ENCODE measurements around the gene KRT84. TPM values are rescaled to one million over a fixed set of nuclear protein-coding genes. Genes with fewer than 3 reads are reported as not detected.

The KRT84 gene
- total RNA-seq, 1 donor = not detected

DNA sequence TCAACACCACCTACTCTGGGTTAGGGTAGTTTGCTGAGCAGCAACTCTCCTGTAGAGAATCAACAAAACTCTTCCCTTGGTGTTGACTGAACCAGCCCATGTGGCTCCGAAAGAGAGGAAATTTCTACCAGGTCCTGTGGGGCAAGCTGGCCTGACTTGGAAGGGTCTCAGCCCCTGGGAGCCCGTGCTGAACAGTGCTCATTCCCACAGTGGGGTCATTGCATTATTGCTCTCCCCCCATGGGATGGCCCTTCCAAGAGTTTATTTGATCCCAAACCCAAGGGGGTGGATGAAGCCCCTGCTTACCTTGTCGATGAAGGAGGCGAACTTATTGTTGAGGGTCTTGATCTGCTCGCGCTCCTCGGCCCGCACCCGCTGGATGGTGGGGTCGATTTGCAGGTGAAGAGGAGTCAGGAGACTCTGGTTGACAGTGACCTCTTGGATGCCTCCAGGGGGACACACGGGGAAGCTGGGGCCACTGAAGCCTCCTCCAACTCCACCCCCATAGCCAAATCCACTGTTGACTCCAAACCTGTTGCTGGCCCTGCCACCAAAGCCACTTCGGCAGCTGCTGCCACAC, 48.1 kb upstream of the KRT84 start:
- Histone ChIP-seq H3K27ac (ENCODE audit: low read depth, low read length) (no peak overlapping the region), H3K79me2 (ENCODE audit: insufficient read depth, low read length) (no peaks in the 10 kb centered on the region), H3K9me3 (ENCODE audit: low read depth, low read length) (no peaks in the 10 kb centered on the region), H3K36me3 (ENCODE audit: insufficient read depth, low read length) (no peaks in the 10 kb centered on the region), H3K4me1 (ENCODE audit: insufficient read depth, low read length) (peaks cover 5% of the 10 kb centered on the region), H2AFZ (ENCODE audit: low read length) (no peak overlapping the region), H3K4me2 (ENCODE audit: insufficient read depth, low read length) (no peak overlapping the region), H3K4me3 (ENCODE audit: insufficient read depth, low read length) (no peak overlapping the region), H3K27me3 (ENCODE audit: insufficient read depth, low read length) (peaks cover 44% of the 10 kb centered on the region), H4K20me1 (ENCODE audit: insufficient read depth, low read length) (no peaks in the 10 kb centered on the region)
- TF ChIP-seq, protein P1, sequence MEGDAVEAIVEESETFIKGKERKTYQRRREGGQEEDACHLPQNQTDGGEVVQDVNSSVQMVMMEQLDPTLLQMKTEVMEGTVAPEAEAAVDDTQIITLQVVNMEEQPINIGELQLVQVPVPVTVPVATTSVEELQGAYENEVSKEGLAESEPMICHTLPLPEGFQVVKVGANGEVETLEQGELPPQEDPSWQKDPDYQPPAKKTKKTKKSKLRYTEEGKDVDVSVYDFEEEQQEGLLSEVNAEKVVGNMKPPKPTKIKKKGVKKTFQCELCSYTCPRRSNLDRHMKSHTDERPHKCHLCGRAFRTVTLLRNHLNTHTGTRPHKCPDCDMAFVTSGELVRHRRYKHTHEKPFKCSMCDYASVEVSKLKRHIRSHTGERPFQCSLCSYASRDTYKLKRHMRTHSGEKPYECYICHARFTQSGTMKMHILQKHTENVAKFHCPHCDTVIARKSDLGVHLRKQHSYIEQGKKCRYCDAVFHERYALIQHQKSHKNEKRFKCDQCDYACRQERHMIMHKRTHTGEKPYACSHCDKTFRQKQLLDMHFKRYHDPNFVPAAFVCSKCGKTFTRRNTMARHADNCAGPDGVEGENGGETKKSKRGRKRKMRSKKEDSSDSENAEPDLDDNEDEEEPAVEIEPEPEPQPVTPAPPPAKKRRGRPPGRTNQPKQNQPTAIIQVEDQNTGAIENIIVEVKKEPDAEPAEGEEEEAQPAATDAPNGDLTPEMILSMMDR (IDR thresholded peaks at IDR 0.05; ENCODE audit: extremely low read depth, low read depth, low read length) = no peak
- DNase-seq (ENCODE audit: insufficient read length, low spot score, missing footprints) = no peak

DNA sequence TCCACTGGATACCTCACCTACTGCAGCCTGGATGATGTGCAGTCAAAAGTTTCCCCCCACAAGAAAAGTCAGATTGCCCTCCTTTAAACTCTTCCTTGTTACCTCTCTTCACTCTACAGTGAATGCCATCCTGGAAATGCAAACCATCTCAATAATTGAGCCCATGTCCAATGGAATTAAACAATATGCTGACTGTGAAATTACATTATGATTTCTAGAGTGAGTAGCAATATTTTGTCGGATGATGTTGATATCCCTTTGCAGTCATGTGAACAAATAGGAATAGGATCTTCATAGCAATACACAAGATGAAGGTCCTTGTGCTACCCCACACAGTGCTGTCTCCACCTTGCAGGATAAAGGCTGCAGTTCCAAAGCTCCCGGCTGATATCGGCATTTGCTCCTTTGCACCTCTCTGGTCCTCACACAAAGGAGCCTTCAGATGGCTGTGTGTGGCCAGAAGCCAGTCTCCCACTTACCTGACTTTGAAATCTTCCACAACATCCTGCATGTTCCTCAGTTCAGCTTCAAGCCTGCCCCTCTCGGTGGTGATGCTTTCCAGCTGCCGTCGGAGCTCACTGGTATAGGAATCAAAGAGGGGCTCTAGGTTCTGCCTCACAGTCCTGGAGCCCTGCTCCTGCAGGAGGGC, 47.2 kb upstream of the KRT84 start:
- Histone ChIP-seq H3K4me1 (ENCODE audit: insufficient read depth, low read length) (peaks cover 5% of the 10 kb centered on the region), H3K27me3 (ENCODE audit: insufficient read depth, low read length) (peaks cover 53% of the 10 kb centered on the region), H3K4me3 (ENCODE audit: insufficient read depth, low read length) (no peak overlapping the region), H3K4me2 (ENCODE audit: insufficient read depth, low read length) (no peak overlapping the region), H2AFZ (ENCODE audit: low read length) (no peak overlapping the region), H3K9me3 (ENCODE audit: low read depth, low read length) (no peaks in the 10 kb centered on the region), H3K27ac (ENCODE audit: low read depth, low read length) (no peak overlapping the region), H3K36me3 (ENCODE audit: insufficient read depth, low read length) (no peaks in the 10 kb centered on the region), H3K79me2 (ENCODE audit: insufficient read depth, low read length) (no peaks in the 10 kb centered on the region), H4K20me1 (ENCODE audit: insufficient read depth, low read length) (no peaks in the 10 kb centered on the region)
- TF ChIP-seq, protein P1 (IDR thresholded peaks at IDR 0.05; ENCODE audit: extremely low read depth, low read depth, low read length) = no peak
- DNase-seq (ENCODE audit: insufficient read length, low spot score, missing footprints) = no peak

DNA sequence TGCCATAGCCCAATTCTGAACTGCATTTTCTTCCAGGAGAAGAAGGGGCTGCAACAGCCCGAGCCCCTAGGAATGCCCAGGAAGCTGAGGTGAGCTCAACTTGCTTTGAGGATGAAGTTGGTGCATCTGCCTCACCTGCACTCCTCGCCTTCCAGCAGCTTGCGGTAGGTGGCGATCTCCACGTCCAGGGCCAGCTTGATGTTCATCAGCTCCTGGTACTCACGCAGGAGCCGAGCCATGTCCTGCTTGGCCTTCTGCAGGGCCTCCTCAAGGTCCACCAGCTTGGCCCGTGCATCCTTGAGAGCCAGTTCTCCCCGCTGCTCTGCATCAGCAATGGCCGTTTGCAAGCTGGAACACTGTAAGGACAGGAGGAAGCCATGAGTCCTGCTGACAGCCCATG, 42.7 kb upstream of the KRT84 start:
- Histone ChIP-seq H3K79me2 (ENCODE audit: insufficient read depth, low read length) (no peaks in the 10 kb centered on the region), H3K4me1 (ENCODE audit: insufficient read depth, low read length) (peaks cover 3% of the 10 kb centered on the region), H2AFZ (ENCODE audit: low read length) (no peak overlapping the region), H3K4me3 (ENCODE audit: insufficient read depth, low read length) (no peak overlapping the region), H3K9me3 (ENCODE audit: low read depth, low read length) (no peaks in the 10 kb centered on the region), H3K36me3 (ENCODE audit: insufficient read depth, low read length) (no peaks in the 10 kb centered on the region), H3K27ac (ENCODE audit: low read depth, low read length) (no peak overlapping the region), H3K27me3 (ENCODE audit: insufficient read depth, low read length) (peaks cover 56% of the 10 kb centered on the region), H4K20me1 (ENCODE audit: insufficient read depth, low read length) (no peaks in the 10 kb centered on the region), H3K4me2 (ENCODE audit: insufficient read depth, low read length) (no peak overlapping the region)
- TF ChIP-seq, protein P1 (IDR thresholded peaks at IDR 0.05; ENCODE audit: extremely low read depth, low read depth, low read length) = no peak
- no peak for DNase-seq (ENCODE audit: insufficient read length, low spot score, missing footprints)

DNA sequence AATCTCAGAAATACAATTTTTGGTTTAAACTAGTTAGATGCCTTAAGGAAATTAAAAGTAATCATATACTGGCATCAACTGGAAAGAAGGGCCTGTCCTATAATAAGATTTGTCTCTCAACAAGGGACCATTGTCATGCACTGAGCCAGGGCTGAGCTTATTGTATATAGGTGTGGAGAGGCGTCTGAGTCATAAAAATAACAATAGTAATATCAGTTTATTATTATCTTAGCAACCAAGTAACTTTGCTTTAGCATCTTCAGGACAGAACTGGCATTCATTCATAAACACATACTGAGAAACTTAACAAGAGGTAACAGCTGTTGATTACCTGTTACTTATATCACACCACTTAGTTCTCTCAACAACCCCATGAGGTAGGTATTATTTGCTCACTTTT, 41.6 kb upstream of the KRT84 start:
- Histone ChIP-seq H2AFZ (ENCODE audit: low read length) (no peak overlapping the region), H3K36me3 (ENCODE audit: insufficient read depth, low read length) (no peaks in the 10 kb centered on the region), H4K20me1 (ENCODE audit: insufficient read depth, low read length) (no peaks in the 10 kb centered on the region), H3K4me3 (ENCODE audit: insufficient read depth, low read length) (no peak overlapping the region), H3K27me3 (ENCODE audit: insufficient read depth, low read length) (peaks cover 46% of the 10 kb centered on the region), H3K4me1 (ENCODE audit: insufficient read depth, low read length) (peaks cover 3% of the 10 kb centered on the region), H3K79me2 (ENCODE audit: insufficient read depth, low read length) (no peaks in the 10 kb centered on the region), H3K27ac (ENCODE audit: low read depth, low read length) (no peak overlapping the region), H3K9me3 (ENCODE audit: low read depth, low read length) (no peaks in the 10 kb centered on the region), H3K4me2 (ENCODE audit: insufficient read depth, low read length) (no peak overlapping the region)
- TF ChIP-seq, protein P1 (IDR thresholded peaks at IDR 0.05; ENCODE audit: extremely low read depth, low read depth, low read length) = no peak
- no peak for DNase-seq (ENCODE audit: insufficient read length, low spot score, missing footprints)
